Measurements from ENCODE around the gene HID1. TPM values are rescaled to one million over a fixed set of nuclear protein-coding genes. Genes with fewer than 3 reads are reported as not detected.

Gene HID1
- total and polyA plus RNA-seq, 2 donors (not counting 1 experiment from before 2014, with no cell fraction given), result 3.9 to 4.0 TPM

DNA sequence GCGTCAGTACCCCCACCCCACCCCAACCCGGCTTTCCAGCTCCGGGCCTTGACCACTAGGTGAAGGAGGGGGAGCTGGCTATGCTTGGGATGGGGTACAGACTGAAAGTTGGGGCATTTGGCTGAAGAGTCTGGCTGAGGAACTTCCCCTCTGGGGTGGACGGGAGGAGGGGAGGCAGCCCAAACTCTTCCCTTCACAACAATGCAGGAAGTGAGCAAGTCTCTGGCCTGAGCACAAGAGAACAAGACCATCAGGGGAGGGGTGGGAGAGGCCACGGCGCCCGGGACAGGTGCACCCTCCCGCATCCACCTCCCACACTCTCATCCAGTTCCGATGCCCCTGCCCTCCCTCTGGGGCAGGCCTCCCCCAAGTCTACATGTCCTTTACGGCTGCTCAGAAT is 55.1 kb downstream of the HID1 start:
- Histone ChIP-seq H3K27ac (ENCODE audit: low read length in 2 of 2) (no peak overlapping the region), H3K36me3 (replicated peaks in 1 of 2; ENCODE audit: control extremely low read depth in 1 of 2, control insufficient read depth in 1 of 2, extremely low read depth in 1 of 2, insufficient read depth in 2 of 2, low read length in 1 of 2) (no peaks in the 10 kb centered on the region), H3K4me2 (replicated peaks; ENCODE audit: low read depth, low read length, poor library complexity, severe bottlenecking) (no peak overlapping the region), H3K27me3 (replicated peaks in 1 of 4; ENCODE audit: control extremely low read depth in 1 of 4, control insufficient read depth in 3 of 4, insufficient read depth in 4 of 4, low read length in 3 of 4) (peaks cover 0 to 49% (median 13%) of the 10 kb centered on the region in 4 experiments), H3K9ac (ENCODE audit: low read length) (no peak overlapping the region), H2AFZ (ENCODE audit: insufficient read depth, low read depth, low read length, poor library complexity, severe bottlenecking) (no peak overlapping the region), H3K4me3 (ENCODE audit: control extremely low read depth in 1 of 5, extremely low read depth in 1 of 5, insufficient read depth in 1 of 5, low read depth in 2 of 5, low read length in 4 of 5) (no peak overlapping the region), H3K9me3 (ENCODE audit: control extremely low read depth in 1 of 3, control insufficient read depth in 2 of 3, insufficient read depth in 1 of 3, low read length in 2 of 3) (peaks cover 0 to 8% (median 0%) of the 10 kb centered on the region in 3 donors), H3K4me1 (ENCODE audit: control insufficient read depth in 2 of 2, insufficient read depth in 2 of 2, low read length in 2 of 2) (peaks cover under 1 to 1% of the 10 kb centered on the region in 2 donors), H4K20me1 (ENCODE audit: control insufficient read depth, insufficient read depth, low read length, poor library complexity, severe bottlenecking) (no peaks in the 10 kb centered on the region), H3K79me2 (ENCODE audit: control insufficient read depth, insufficient read depth, low read length) (no peaks in the 10 kb centered on the region)
- ATAC-seq (ENCODE audit: low read depth), result no peak
- Mint-ChIP-seq H3K9me3 (ENCODE audit: insufficient read depth) (no peaks in the 10 kb centered on the region), H3K4me3 (no peak overlapping the region), H3K27ac (no peak overlapping the region), H3K4me1 (peaks cover under 1% of the 10 kb centered on the region), H3K27me3 (peaks cover 41% of the 10 kb centered on the region)
- 31% methylated on average over 6 of the region's 10 CpGs for WGBS (ENCODE audit: insufficient coverage)
- POLR2A ChIA-PET, result no interaction called here
- CTCF ChIA-PET, result no interaction called here
- no peak for TF ChIP-seq EZH2 (IDR thresholded peaks at IDR 0.05; ENCODE audit: borderline replicate concordance, insufficient read depth, low read depth, low read length, poor library complexity, severe bottlenecking)
- TF ChIP-seq, protein P1, sequence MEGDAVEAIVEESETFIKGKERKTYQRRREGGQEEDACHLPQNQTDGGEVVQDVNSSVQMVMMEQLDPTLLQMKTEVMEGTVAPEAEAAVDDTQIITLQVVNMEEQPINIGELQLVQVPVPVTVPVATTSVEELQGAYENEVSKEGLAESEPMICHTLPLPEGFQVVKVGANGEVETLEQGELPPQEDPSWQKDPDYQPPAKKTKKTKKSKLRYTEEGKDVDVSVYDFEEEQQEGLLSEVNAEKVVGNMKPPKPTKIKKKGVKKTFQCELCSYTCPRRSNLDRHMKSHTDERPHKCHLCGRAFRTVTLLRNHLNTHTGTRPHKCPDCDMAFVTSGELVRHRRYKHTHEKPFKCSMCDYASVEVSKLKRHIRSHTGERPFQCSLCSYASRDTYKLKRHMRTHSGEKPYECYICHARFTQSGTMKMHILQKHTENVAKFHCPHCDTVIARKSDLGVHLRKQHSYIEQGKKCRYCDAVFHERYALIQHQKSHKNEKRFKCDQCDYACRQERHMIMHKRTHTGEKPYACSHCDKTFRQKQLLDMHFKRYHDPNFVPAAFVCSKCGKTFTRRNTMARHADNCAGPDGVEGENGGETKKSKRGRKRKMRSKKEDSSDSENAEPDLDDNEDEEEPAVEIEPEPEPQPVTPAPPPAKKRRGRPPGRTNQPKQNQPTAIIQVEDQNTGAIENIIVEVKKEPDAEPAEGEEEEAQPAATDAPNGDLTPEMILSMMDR (IDR thresholded peaks at IDR 0.05), result no peak
- no peak for DNase-seq
- intact Hi-C loops (cut with micrococcal nuclease), result no loop called here

DNA sequence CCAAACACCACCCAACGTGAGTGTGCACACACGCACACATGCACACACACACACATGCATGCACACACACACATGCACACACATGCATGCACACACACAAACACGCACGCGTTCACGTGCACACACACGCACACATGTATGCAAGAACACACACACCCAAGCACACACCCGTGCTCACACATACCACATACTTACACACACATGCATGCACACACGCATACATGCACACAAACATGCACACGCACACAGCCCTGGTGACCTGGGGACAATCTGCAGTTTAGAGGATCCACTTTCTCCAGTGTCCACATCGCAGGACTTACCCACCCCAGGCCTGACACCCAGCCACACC is 55.7 kb downstream of the HID1 start:
- H3K4me3 ChIP-seq (ENCODE audit: control extremely low read depth in 1 of 5, extremely low read depth in 1 of 5, insufficient read depth in 1 of 5, low read depth in 2 of 5, low read length in 4 of 5), result no peak overlapping the region
- peaks cover 38% of the 10 kb centered on the region for H3K27me3 Mint-ChIP-seq
- ChIA-PET POLR2A (no interaction called here), CTCF (interaction anchor here (0.9 kb wide), 1 partner anchor 41 kb away, joined by 3 read pairs; no protein-coding TSS in a partner anchor)
- no peaks in the 10 kb centered on the region for H4K20me1 ChIP-seq (ENCODE audit: control insufficient read depth, insufficient read depth, low read length, poor library complexity, severe bottlenecking)
- 92% methylated on average over 9 of the region's 11 CpGs for WGBS (ENCODE audit: insufficient coverage)
- no peak overlapping the region for H2AFZ ChIP-seq (ENCODE audit: insufficient read depth, low read depth, low read length, poor library complexity, severe bottlenecking)
- H3K4me3 Mint-ChIP-seq, result no peak overlapping the region
- peaks cover 0 to 44% (median 10%) of the 10 kb centered on the region in 4 experiments for H3K27me3 ChIP-seq (replicated peaks in 1 of 4; ENCODE audit: control extremely low read depth in 1 of 4, control insufficient read depth in 3 of 4, insufficient read depth in 4 of 4, low read length in 3 of 4)
- no peak for TF ChIP-seq EZH2 (IDR thresholded peaks at IDR 0.05; ENCODE audit: borderline replicate concordance, insufficient read depth, low read depth, low read length, poor library complexity, severe bottlenecking)
- TF ChIP-seq, protein P1 (IDR thresholded peaks at IDR 0.05), result no peak
- H3K27ac ChIP-seq (ENCODE audit: low read length in 2 of 2), result no peak overlapping the region
- ATAC-seq (ENCODE audit: low read depth), result no peak
- H3K4me2 ChIP-seq (replicated peaks; ENCODE audit: low read depth, low read length, poor library complexity, severe bottlenecking), result no peak overlapping the region
- no peaks in the 10 kb centered on the region for H3K9me3 Mint-ChIP-seq (ENCODE audit: insufficient read depth)
- H3K4me1 ChIP-seq (ENCODE audit: control insufficient read depth in 2 of 2, insufficient read depth in 2 of 2, low read length in 2 of 2), result no peaks in the 10 kb centered on the region
- no peaks in the 10 kb centered on the region for H3K36me3 ChIP-seq (replicated peaks in 1 of 2; ENCODE audit: control extremely low read depth in 1 of 2, control insufficient read depth in 1 of 2, extremely low read depth in 1 of 2, insufficient read depth in 2 of 2, low read length in 1 of 2)
- peaks cover 0 to 8% (median 0%) of the 10 kb centered on the region in 3 donors for H3K9me3 ChIP-seq (ENCODE audit: control extremely low read depth in 1 of 3, control insufficient read depth in 2 of 3, insufficient read depth in 1 of 3, low read length in 2 of 3)
- H3K9ac ChIP-seq (ENCODE audit: low read length), result no peak overlapping the region
- H3K27ac Mint-ChIP-seq, result peak overlapping the region; percentile 41
- no peaks in the 10 kb centered on the region for H3K4me1 Mint-ChIP-seq
- no peak for DNase-seq
- H3K79me2 ChIP-seq (ENCODE audit: control insufficient read depth, insufficient read depth, low read length), result no peaks in the 10 kb centered on the region
- intact Hi-C loops (cut with micrococcal nuclease), result no loop called here

All from B cell (primary cell).